Embryonic facial prominence (tissue), 1 donor: ENCODE measurements around the gene SOCS1.
"Not testable (repeated sequence)": the region's sequence is repeated elsewhere in the genome, so short reads cannot be mapped to it uniquely, and the experiment has no call there.

Experiments
- DNase-seq: peaks from one replicate; pipeline ENCODE4 v3.0.0-alpha.2; 2016; ENCODE audit errors: extremely low spot score

SOCS1 gene, protein sequence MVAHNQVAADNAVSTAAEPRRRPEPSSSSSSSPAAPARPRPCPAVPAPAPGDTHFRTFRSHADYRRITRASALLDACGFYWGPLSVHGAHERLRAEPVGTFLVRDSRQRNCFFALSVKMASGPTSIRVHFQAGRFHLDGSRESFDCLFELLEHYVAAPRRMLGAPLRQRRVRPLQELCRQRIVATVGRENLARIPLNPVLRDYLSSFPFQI

DNA sequence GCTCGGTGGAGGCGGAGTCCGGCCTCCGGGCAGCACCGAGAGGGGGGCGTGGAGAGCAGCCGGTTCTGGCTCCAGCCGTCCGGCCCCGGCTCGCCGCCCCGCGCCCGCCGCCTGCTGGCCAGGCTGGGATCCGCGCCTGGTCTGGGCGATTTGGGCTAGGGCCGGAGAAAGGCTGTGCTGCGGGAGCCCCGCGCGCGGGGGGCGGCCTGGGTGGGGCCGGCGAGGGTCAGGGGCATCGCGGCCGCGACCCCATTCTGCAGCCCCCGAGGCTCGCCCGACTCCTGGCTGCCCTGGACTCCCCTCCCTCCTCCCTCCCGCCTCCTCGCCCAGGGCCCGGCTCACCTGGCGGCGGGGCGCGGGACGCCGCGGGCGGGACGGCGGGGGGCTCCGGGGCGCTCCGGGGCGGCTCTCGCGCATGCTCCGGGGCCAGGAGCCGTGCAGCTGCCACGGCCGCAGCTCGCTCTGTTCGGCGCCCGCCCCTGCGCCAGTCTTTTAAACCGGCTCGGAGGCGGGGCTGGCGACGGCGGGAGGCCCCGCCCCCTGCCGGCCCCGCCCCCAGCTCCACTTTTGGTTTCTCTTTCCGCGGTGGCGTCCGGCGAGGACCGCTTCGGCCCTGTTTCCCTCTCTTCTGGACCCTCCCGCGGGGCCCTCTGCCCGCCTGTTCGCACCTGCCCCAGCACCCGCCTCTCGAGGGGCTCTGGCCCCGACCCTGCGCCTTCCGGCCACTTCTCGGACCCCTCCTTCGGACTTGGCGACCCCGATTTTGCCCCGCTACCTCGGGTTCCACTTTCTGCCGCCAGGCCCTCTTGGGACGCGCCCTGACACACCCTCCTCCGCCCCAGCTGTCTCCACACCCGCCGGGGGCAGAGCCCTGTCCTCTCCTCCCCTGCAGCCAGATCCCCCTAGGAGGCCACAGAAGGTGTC, at the start of gene SOCS1:
Gene SOCS1 (minus strand): TSS at position 468 of the 924 bp plus-strand sequence. CDS start 726 bp downstream, outside the sequence.
- peak; percentile 77 for DNase-seq

- no peak for DNase-seq
Measured at GRCh38 chr16:11303405-11304138, 47.6 kb upstream of the SOCS1 start.

DNA sequence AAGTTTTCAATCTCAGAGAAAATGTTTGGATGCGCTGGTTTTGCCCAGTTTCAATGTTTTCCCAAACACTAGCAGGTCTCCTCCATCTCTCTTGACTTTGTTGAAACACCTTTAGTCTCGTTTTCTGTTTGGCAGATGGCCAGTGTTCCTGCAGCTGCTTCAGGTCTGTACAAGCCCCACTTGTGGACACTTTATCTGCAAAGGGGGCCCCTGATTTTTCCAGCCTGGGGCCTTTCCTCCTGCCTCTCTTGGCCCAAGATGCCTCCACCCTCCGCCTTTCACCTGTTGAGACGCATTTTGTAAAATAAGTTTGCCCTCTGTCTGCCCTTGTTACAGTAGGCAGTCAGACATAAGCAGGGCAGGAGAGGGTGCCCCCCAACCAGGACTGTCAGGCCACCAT, 47.0 kb upstream of the SOCS1 start:
- no peak for DNase-seq

DNA sequence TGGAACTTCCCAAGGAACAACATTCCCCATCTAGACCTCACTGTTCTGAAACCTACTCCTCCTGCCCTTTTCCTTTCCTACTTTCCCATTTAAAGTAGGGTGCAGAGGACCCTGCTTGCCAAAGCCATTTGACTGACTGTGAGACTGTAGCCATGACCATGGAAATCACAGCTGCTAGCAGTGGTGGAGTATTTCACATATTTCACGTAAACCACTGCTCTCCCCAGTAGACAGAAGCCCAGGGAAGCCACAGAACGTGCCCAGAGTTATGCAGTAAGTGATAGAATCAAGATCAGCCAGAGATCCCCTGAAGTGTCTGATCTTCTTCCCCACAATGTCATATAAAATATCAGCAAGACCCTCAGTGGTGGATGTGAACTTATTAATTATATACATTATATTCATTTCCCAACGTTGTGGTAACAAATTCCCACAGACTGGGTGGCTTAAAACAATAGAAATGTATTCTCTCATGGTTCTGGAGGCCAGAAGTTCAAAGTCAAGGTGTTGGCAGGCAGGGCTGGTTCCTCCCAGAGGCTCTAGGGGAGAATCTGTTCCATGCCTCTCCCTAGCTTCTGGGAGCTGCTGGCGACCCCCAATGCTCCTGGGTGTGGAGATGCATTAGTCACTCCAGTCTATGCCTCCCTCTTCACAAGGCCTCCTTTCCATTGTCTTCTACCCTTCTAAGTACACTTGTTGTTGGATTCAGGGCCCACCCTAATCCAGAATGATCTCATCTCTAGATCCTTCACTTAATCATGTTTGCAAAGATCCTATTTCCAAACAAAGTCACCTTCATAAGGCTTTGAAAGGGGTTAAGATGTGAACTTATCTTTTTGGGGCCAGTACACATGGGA, 45.9 kb upstream of the SOCS1 start:
- DNase-seq, result no peak

DNA sequence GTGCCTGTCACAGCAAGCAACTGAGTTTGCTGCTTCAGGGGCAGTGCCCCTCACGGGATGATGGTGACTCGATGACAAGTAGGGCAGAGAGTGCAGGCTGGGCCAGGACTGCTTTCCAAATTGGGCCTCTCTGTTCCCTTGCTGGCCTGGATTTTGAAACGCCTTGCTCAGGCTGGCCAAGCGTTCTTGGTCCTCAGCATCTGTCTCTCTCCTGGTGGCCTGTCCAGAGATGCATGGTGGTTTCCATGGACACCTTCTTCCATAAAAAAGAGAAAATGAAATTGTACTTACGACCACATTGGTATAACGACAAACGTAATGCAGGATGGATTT, 44.5 kb upstream of the SOCS1 start:
- no peak for DNase-seq

DNA sequence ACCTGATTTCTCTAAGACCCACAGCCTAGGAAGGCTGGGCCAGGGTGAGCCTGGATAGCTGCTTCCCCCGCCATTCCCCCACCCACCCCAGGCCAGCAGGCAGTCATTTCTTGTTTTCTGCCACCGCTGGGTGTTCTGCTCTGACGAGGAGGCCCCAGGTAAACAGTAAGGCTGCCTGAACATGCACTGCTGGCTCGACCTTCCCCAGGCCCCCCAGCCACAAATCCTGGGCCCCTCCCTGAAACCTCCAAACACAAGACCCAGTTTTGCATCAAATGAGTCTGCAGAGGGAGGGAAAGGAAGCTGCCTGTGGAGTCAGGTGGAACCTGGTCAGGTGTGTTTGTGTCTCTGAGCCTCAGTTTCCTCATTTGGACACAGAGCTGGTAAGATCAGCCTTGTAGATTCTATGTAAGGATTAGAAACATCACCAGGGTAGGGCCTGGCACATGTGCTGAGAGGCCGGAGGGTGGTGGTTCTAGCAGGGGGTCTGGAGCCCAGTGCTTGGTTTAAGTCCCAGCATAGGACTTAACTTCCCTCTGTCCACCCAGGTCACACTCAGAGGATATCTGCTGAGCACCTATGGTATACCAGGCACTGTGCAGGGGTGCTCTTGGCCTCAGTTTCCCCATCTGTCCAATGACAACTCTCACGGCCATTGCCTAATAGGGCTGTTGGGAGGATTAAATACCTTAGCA, 44.0 kb upstream of the SOCS1 start:
- DNase-seq, result no peak

- DNase-seq, result not testable (repeated sequence)
Measured at GRCh38 chr16:11298950-11299547, 43.0 kb upstream of the SOCS1 start.

- DNase-seq, result no peak
Measured at GRCh38 chr16:11298143-11298900, 42.3 kb upstream of the SOCS1 start.

DNA sequence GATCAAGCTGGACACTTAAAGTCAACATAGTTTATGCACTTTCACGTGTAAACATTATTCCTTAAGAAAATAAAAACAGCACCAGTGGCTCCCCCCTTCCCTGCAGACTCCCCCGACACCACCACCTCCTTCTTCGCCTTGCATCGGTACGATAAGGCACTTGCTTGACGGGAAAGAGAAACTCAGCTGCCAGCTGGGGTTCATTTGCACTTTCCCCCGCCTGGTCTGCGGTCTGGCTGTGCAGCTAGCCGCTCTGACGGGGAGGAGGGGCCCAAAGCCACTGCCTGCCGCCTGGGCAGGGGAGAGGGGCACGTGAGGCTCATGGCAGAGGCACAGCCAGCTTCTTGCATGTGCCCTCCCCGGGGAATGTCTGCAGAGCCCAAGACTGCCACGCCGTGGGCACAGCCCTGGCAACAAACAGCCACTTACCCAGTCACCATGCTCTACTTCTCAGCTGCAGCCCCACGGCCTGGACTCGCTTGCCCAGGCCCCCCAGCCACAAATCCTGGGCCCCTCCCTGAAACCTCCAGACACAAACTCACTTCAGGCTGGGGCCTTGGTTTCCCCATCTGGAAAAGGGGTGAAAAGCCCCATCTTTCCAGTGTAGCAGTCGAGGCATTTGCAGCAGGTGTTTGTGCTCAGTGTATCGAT, 41.6 kb upstream of the SOCS1 start:
- DNase-seq, result no peak

- no peak for DNase-seq
Measured at GRCh38 chr16:11296706-11297491, 40.9 kb upstream of the SOCS1 start.

GRCh38 chr16:11296351-11296705, 40.3 kb upstream of the SOCS1 start:
- no peak for DNase-seq

DNA sequence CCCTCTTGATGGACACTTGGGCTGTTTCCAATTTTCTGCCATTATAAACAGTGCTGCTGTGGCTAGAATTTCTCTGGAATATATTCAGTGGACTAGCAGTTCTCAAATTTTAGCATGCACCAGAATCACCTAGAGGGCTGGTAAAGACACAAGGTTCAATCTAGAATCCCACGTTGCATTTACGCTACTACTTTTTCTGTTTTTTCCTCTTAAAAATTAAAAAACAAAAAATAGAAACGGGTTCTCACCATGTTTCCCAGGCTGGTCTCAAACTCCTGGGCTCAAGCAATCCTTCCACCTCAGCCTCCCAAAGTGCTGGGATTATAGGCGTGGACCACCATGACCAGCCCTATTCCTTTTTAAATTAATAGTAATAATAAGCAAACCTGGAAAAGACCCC, 39.7 kb upstream of the SOCS1 start:
- DNase-seq, result no peak

- no peak for DNase-seq
Measured at GRCh38 chr16:11292076-11292748, 36.2 kb upstream of the SOCS1 start.

DNA sequence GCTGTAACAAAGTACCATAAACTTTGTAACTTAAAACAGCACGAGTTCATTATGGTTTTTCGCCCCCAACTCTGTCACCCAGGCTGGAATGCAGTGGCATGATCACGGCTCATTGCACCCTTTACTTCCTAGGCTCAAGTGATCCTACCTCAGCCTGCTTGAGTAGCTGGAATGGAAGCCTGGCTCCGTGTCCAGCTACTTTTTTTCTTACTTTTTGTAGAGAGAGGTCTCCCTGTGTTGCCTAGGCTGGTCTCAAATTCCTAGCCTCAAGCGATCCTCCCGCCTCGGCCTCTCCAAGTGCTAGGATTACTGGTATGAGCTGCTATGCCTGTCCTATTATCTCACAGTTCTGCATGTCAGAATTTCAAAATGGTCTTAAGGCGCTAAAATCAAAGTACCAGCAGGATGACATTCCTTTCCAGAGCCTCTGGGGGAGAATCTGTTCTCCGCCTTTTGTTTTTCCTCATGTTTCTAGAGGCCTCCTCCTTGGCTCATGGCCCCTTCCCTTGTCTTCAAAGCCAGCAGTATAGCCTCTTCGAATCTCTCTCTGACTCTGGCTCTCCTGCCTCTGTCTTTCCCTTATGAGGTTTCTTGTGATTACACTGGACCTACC, 35.2 kb upstream of the SOCS1 start:
- DNase-seq, result no peak

GRCh38 chr16:11290102-11290893, 34.3 kb upstream of the SOCS1 start:
- no peak for DNase-seq

DNA sequence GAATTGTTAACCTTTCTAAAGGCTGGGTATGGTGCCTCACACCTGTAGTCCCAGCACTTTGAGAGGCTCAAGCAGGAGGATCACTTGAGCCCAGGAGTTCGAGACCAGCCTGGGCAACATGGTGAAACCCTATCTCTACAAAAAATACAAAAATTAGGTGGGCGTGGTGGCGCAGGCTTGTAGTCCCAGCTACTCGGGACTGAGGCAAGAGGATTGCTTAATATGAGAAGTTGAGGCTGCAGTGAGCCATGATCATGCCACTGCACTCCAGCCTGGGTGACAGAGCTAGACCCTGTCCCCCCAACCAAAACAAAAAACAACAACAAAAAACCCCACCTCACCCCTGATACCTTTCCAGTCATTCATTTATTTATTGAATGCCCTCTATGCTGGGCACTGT, 33.7 kb upstream of the SOCS1 start:
- DNase-seq, result not testable (repeated sequence)

- DNase-seq, result no peak
Measured at GRCh38 chr16:11289202-11289601, 33.2 kb upstream of the SOCS1 start.
